ENCODE data around the gene ASPN.

The ASPN gene

GRCh38 chr9:92517046-92517445, 34.7 kb upstream of the ASPN start:
- no peaks in the 10 kb centered on the region for H3K27me3 Mint-ChIP-seq (ENCODE audit: low read depth, poor library complexity)
- no peaks in the 10 kb centered on the region for H3K9me3 Mint-ChIP-seq
- no peak for DNase-seq
- no peak overlapping the region for H3K27ac Mint-ChIP-seq
- no peak for TF ChIP-seq CTCF (IDR thresholded peaks at IDR 0.05)
- no peak overlapping the region for H3K4me3 Mint-ChIP-seq
- H3K4me1 Mint-ChIP-seq: no peaks in the 10 kb centered on the region
- no peaks in the 10 kb centered on the region for H3K36me3 Mint-ChIP-seq (ENCODE audit: low read depth)

GRCh38 chr9:92516521-92516920, 34.2 kb upstream of the ASPN start:
- no peaks in the 10 kb centered on the region for H3K27me3 Mint-ChIP-seq (ENCODE audit: low read depth, poor library complexity)
- H3K9me3 Mint-ChIP-seq: no peaks in the 10 kb centered on the region
- no peaks in the 10 kb centered on the region for H3K36me3 Mint-ChIP-seq (ENCODE audit: low read depth)
- H3K4me3 Mint-ChIP-seq: no peak overlapping the region
- DNase-seq: no peak
- no peak for TF ChIP-seq CTCF (IDR thresholded peaks at IDR 0.05)
- no peaks in the 10 kb centered on the region for H3K4me1 Mint-ChIP-seq
- H3K27ac Mint-ChIP-seq: no peak overlapping the region

GRCh38 chr9:92514635-92515034, 32.3 kb upstream of the ASPN start:
- Mint-ChIP-seq H3K36me3 (ENCODE audit: low read depth) (no peaks in the 10 kb centered on the region), H3K27me3 (ENCODE audit: low read depth, poor library complexity) (no peaks in the 10 kb centered on the region), H3K9me3 (no peaks in the 10 kb centered on the region)

GRCh38 chr9:92513349-92513748, 31.0 kb upstream of the ASPN start:
- H3K27me3 Mint-ChIP-seq (ENCODE audit: low read depth, poor library complexity): no peaks in the 10 kb centered on the region
- H3K4me3 Mint-ChIP-seq: no peak overlapping the region
- H3K27ac Mint-ChIP-seq: peak overlapping the region; percentile 34
- H3K36me3 Mint-ChIP-seq (ENCODE audit: low read depth): no peaks in the 10 kb centered on the region
- no peaks in the 10 kb centered on the region for H3K4me1 Mint-ChIP-seq
- no peak for TF ChIP-seq CTCF (IDR thresholded peaks at IDR 0.05)
- H3K9me3 Mint-ChIP-seq: no peaks in the 10 kb centered on the region
- no peak for DNase-seq

More at GRCh38 chr9:92514635-92515034, 32.3 kb upstream of the ASPN start:
- no peak for TF ChIP-seq CTCF (IDR thresholded peaks at IDR 0.05)
- Mint-ChIP-seq H3K4me1 (no peaks in the 10 kb centered on the region), H3K4me3 (no peak overlapping the region), H3K27ac (no peak overlapping the region)
- DNase-seq: no peak

- Mint-ChIP-seq H3K36me3 (ENCODE audit: low read depth) (no peaks in the 10 kb centered on the region), H3K4me1 (no peaks in the 10 kb centered on the region), H3K27me3 (ENCODE audit: low read depth, poor library complexity) (no peaks in the 10 kb centered on the region), H3K4me3 (no peak overlapping the region), H3K27ac (no peak overlapping the region), H3K9me3 (no peaks in the 10 kb centered on the region)
- no peak for TF ChIP-seq CTCF (IDR thresholded peaks at IDR 0.05)
- DNase-seq: no peak
These were observed 30.3 kb upstream of the ASPN start for GRCh38 chr9:92512622-92513021.

- no peak for DNase-seq
- Mint-ChIP-seq H3K27ac (no peak overlapping the region), H3K36me3 (ENCODE audit: low read depth) (no peaks in the 10 kb centered on the region), H3K9me3 (no peaks in the 10 kb centered on the region), H3K27me3 (ENCODE audit: low read depth, poor library complexity) (no peaks in the 10 kb centered on the region), H3K4me1 (no peaks in the 10 kb centered on the region), H3K4me3 (no peak overlapping the region)
- TF ChIP-seq CTCF (IDR thresholded peaks at IDR 0.05): no peak
These were observed 28.4 kb upstream of the ASPN start for GRCh38 chr9:92510747-92511146.

All from nephron progenitor cell (in vitro differentiated cells).